Measurements from ENCODE around the gene SLC4A3. TPM values are rescaled to one million over a fixed set of nuclear protein-coding genes. Genes with fewer than 3 reads are reported as not detected.

The SLC4A3 gene
- total RNA-seq, 1 experiment from 2014 or later: 8.7 TPM

DNA sequence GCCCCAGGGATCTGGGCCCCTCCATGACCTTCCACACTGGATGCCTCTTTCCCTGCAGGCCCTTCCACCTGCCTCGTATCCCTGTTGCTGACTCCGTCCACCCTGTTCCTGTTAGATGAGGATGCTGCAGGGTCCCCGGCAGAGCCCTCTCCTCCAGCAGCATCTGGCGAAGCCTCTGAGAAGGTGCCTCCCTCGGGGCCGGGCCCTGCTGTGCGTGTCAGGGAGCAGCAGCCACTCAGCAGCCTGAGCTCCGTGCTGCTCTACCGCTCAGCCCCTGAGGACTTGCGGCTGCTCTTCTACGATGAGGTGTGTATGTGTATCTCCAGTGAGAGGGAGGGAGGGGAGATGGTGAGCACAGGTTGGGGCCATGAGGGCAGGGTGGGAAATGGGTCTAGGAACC, 12.4 kb upstream of the SLC4A3 start (continued):
- TF ChIP-seq, protein P1, sequence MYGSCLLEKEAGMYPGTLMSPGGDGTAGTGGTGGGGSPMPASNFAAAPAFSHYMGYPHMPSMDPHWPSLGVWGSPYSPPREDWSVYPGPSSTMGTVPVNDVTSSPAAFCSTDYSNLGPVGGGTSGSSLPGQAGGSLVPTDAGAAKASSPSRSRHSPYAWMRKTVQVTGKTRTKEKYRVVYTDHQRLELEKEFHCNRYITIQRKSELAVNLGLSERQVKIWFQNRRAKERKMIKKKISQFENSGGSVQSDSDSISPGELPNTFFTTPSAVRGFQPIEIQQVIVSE (CRISPR knock-in tag; IDR thresholded peaks at IDR 0.05; ENCODE audit: borderline replicate concordance): no peak

DNA sequence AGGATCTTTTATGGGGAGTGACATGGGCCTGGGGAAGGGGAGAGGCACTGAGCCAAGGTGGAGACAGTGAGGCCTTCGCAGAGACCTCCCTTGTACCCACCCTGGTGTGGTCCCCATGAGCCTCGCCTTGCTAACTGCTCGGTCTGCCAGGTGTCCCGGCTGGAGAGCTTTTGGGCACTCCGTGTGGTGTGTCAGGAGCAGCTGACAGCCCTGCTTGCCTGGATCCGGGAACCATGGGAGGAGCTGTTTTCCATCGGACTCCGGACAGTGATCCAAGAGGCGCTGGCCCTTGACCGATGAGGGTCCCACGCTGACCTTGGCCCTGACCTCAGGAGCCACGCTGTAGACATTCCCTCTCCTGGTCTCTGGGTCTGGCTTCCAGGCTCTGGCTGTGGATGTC, 11.5 kb upstream of the SLC4A3 start:
- no peak for TF ChIP-seq TP53 (CRISPR knock-in tag; IDR thresholded peaks at IDR 0.05)
- TF ChIP-seq HMGA2 (CRISPR knock-in tag; IDR thresholded peaks at IDR 0.05): no peak
- no peak for TF ChIP-seq HMGXB4 (CRISPR knock-in tag; IDR thresholded peaks at IDR 0.05)
- Mint-ChIP-seq H3K4me1 (no peaks in the 10 kb centered on the region), H3K27me3 (ENCODE audit: low read depth) (no peaks in the 10 kb centered on the region), H3K27ac (no peak overlapping the region), H3K36me3 (peaks cover 6% of the 10 kb centered on the region; the same call in 1 of the 2 replicates), H3K4me3 (no peak overlapping the region), H3K9me3 (no peaks in the 10 kb centered on the region)
- DNase-seq (ENCODE audit: low spot score): no peak
- CTCF ChIA-PET: interaction anchor here (1.0 to 2.0 kb wide), 5 partner anchors 27 to 121 kb away, joined by 3 to 7 read pairs (median 3); no protein-coding TSS in a partner anchor
- POLR2A ChIA-PET: no interaction called here
- no peak for ATAC-seq

DNA sequence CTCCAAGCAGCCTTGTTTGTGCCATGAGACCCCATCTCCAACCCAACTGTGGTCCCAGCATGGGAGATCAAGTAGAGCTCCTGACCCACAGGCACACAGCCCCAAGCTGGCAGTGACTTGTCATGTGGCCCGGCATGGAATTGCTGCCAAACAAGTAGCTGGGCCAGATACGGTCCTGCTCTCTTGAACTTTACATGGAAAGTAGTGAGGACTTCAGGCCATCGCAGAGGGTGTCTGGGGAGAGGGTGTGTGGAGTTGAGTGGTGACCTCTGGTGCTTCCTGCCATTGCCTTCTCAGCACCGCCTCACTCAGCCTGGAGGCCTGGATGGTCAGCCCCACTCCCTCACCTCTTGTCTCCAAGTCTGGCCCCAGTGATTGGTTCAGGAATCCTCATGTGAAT, 10.9 kb upstream of the SLC4A3 start:
- H3K4me3 Mint-ChIP-seq: no peak overlapping the region
- no peaks in the 10 kb centered on the region for H3K9me3 Mint-ChIP-seq
- ATAC-seq (no peak), DNase-seq (ENCODE audit: low spot score) (no peak)
- CTCF ChIA-PET: interaction anchor here (1.0 kb wide), 3 partner anchors 26 to 120 kb away, joined by 3 to 4 read pairs (median 3); no protein-coding TSS in a partner anchor
- TF ChIP-seq, protein P2, sequence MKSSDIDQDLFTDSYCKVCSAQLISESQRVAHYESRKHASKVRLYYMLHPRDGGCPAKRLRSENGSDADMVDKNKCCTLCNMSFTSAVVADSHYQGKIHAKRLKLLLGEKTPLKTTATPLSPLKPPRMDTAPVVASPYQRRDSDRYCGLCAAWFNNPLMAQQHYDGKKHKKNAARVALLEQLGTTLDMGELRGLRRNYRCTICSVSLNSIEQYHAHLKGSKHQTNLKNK (CRISPR knock-in tag; IDR thresholded peaks at IDR 0.05): no peak
- TF ChIP-seq NR2C2 (CRISPR knock-in tag; IDR thresholded peaks at IDR 0.05) (no peak), RELA (CRISPR knock-in tag; IDR thresholded peaks at IDR 0.05; ENCODE audit: borderline replicate concordance) (no peak), NFYB (CRISPR knock-in tag; conservative IDR thresholded peaks at IDR 0.05; ENCODE audit: low read depth) (no peak), CREM (CRISPR knock-in tag; IDR thresholded peaks at IDR 0.05) (no peak), MAX (CRISPR knock-in tag; IDR thresholded peaks at IDR 0.05) (no peak), FOXK1 (CRISPR knock-in tag; IDR thresholded peaks at IDR 0.05) (no peak), NFATC4 (CRISPR knock-in tag; IDR thresholded peaks at IDR 0.05) (no peak)
- TF ChIP-seq, protein P3, sequence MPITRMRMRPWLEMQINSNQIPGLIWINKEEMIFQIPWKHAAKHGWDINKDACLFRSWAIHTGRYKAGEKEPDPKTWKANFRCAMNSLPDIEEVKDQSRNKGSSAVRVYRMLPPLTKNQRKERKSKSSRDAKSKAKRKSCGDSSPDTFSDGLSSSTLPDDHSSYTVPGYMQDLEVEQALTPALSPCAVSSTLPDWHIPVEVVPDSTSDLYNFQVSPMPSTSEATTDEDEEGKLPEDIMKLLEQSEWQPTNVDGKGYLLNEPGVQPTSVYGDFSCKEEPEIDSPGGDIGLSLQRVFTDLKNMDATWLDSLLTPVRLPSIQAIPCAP (CRISPR knock-in tag; IDR thresholded peaks at IDR 0.05): no peak
- TF ChIP-seq, protein P4, sequence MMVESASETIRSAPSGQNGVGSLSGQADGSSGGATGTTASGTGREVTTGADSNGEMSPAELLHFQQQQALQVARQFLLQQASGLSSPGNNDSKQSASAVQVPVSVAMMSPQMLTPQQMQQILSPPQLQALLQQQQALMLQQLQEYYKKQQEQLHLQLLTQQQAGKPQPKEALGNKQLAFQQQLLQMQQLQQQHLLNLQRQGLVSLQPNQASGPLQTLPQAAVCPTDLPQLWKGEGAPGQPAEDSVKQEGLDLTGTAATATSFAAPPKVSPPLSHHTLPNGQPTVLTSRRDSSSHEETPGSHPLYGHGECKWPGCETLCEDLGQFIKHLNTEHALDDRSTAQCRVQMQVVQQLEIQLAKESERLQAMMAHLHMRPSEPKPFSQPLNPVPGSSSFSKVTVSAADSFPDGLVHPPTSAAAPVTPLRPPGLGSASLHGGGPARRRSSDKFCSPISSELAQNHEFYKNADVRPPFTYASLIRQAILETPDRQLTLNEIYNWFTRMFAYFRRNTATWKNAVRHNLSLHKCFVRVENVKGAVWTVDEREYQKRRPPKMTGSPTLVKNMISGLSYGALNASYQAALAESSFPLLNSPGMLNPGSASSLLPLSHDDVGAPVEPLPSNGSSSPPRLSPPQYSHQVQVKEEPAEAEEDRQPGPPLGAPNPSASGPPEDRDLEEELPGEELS (CRISPR knock-in tag; IDR thresholded peaks at IDR 0.05): no peak
- H3K36me3 Mint-ChIP-seq: peaks cover 4% of the 10 kb centered on the region; the same call in 1 of the 2 replicates
- no peaks in the 10 kb centered on the region for H3K4me1 Mint-ChIP-seq
- H3K27ac Mint-ChIP-seq: no peak overlapping the region
- POLR2A ChIA-PET: no interaction called here
- H3K27me3 Mint-ChIP-seq (ENCODE audit: low read depth): peaks cover 2% of the 10 kb centered on the region; the same call in 1 of the 2 replicates

DNA sequence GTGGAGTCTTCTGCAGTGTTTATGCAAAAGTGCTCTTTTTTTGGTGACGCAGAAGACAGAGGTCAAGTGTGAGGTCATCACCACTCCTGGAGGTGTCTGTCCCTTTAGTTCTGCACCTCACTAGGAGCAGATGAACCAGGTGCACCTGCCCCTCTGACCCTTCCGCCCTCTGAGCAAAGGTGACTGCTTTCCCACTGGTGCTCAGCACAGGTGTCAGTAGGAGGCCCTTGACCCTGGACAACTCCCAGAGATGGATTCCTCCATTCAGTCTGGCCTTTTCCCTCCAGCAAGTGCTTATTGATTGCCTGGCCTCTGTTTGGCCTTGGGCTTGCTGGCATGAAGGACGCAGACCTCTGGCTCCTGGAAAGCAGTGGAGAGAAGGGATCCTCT, 8.7 kb upstream of the SLC4A3 start:
- Mint-ChIP-seq H3K27ac (no peak overlapping the region), H3K4me3 (no peak overlapping the region), H3K36me3 (peaks cover 4% of the 10 kb centered on the region; the same call in 1 of the 2 replicates), H3K27me3 (ENCODE audit: low read depth) (peaks cover 2% of the 10 kb centered on the region), H3K9me3 (no peaks in the 10 kb centered on the region), H3K4me1 (no peaks in the 10 kb centered on the region)
- ATAC-seq (no peak), DNase-seq (ENCODE audit: low spot score) (no peak)
- ChIA-PET CTCF (interaction anchor here (0.6 to 5.1 kb wide), 30 partner anchors 11 to 124 kb away, joined by 3 to 63 read pairs (median 5); partner anchors contain the start of genes CHPF, OBSL1, STK11IP and TMEM198), POLR2A (interaction anchor here (1.0 kb wide), 1 partner anchor 24 kb away, joined by 3 read pairs; no protein-coding TSS in a partner anchor)
- no peak for TF ChIP-seq NR3C1 (CRISPR knock-in tag; conservative IDR thresholded peaks at IDR 0.05; ENCODE audit: low read depth)
- TF ChIP-seq RORB (CRISPR knock-in tag; IDR thresholded peaks at IDR 0.05): no peak
- TF ChIP-seq ESRRA (CRISPR knock-in tag; IDR thresholded peaks at IDR 0.05; ENCODE audit: borderline replicate concordance): no peak
- no peak for TF ChIP-seq ZNF317 (CRISPR knock-in tag; IDR thresholded peaks at IDR 0.05; ENCODE audit: borderline replicate concordance, low read depth)
- no peak for TF ChIP-seq MAX (CRISPR knock-in tag; IDR thresholded peaks at IDR 0.05)
- TF ChIP-seq OVOL2 (CRISPR knock-in tag; IDR thresholded peaks at IDR 0.05; ENCODE audit: borderline replicate concordance): no peak
- TF ChIP-seq ZNF396 (CRISPR knock-in tag; IDR thresholded peaks at IDR 0.05; ENCODE audit: borderline replicate concordance): no peak
- no peak for TF ChIP-seq TP53 (CRISPR knock-in tag; IDR thresholded peaks at IDR 0.05)
- no peak for TF ChIP-seq FOXP1 (CRISPR knock-in tag; IDR thresholded peaks at IDR 0.05; ENCODE audit: borderline replicate concordance)
- TF ChIP-seq, protein P3 (CRISPR knock-in tag; IDR thresholded peaks at IDR 0.05): no peak
